ENCODE measurements around the gene ZNF445.
"Not testable (repeated sequence)": the region's sequence is repeated elsewhere in the genome, so short reads cannot be mapped to it uniquely, and the experiment has no call there.

DNA sequence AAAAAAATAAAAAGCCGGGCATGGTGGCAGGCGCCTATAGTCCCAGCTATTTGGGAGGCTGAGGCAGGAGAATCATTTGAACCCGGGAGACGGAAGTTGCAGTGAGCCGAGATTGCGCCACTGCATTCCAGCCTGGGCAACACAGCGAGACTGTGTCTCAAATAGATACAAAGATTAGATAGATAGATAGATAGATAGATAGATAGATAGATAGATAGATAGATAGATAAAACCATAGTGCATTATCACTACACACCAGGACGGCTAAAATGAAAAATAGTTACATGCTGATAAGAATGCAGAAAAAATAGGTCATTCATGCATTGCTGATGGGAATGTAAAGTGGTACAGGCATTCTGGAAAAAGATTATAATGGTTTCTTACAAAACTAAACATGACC lies 79.2 kb downstream of the ZNF445 start:
- TF ChIP-seq, protein P1, sequence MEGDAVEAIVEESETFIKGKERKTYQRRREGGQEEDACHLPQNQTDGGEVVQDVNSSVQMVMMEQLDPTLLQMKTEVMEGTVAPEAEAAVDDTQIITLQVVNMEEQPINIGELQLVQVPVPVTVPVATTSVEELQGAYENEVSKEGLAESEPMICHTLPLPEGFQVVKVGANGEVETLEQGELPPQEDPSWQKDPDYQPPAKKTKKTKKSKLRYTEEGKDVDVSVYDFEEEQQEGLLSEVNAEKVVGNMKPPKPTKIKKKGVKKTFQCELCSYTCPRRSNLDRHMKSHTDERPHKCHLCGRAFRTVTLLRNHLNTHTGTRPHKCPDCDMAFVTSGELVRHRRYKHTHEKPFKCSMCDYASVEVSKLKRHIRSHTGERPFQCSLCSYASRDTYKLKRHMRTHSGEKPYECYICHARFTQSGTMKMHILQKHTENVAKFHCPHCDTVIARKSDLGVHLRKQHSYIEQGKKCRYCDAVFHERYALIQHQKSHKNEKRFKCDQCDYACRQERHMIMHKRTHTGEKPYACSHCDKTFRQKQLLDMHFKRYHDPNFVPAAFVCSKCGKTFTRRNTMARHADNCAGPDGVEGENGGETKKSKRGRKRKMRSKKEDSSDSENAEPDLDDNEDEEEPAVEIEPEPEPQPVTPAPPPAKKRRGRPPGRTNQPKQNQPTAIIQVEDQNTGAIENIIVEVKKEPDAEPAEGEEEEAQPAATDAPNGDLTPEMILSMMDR (IDR thresholded peaks at IDR 0.05) = not testable (repeated sequence)
- not testable (repeated sequence) for TF ChIP-seq POLR2A (IDR thresholded peaks at IDR 0.05)

Data from body of pancreas (tissue), 4 donors.